Measurements from ENCODE around the gene SPATA25.

The SPATA25 gene

GRCh38 chr20:45927071-45927878, 39.9 kb upstream of the SPATA25 start:
- in situ Hi-C loops (cut with HindIII; ENCODE audit: low pct_ligation_motif_present, low sequenced_read_pairs): no loop called here
- Histone ChIP-seq H3K27me3 (replicated peaks) (no peaks in the 10 kb centered on the region), H3K27ac (no peak overlapping the region), H3K36me3 (replicated peaks) (no peaks in the 10 kb centered on the region), H3K4me3 (ENCODE audit: low read depth, low read length) (no peak overlapping the region)
- no peak for DNase-seq
- TF ChIP-seq, protein P1, sequence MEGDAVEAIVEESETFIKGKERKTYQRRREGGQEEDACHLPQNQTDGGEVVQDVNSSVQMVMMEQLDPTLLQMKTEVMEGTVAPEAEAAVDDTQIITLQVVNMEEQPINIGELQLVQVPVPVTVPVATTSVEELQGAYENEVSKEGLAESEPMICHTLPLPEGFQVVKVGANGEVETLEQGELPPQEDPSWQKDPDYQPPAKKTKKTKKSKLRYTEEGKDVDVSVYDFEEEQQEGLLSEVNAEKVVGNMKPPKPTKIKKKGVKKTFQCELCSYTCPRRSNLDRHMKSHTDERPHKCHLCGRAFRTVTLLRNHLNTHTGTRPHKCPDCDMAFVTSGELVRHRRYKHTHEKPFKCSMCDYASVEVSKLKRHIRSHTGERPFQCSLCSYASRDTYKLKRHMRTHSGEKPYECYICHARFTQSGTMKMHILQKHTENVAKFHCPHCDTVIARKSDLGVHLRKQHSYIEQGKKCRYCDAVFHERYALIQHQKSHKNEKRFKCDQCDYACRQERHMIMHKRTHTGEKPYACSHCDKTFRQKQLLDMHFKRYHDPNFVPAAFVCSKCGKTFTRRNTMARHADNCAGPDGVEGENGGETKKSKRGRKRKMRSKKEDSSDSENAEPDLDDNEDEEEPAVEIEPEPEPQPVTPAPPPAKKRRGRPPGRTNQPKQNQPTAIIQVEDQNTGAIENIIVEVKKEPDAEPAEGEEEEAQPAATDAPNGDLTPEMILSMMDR (IDR thresholded peaks at IDR 0.05; ENCODE audit: low read depth, low read length, missing control alignments): no peak

- DNase-seq: no peak
- H3K4me3 ChIP-seq (ENCODE audit: low read depth, low read length): no peak overlapping the region
- no peak overlapping the region for H3K27ac ChIP-seq
- H3K36me3 ChIP-seq (replicated peaks): no peaks in the 10 kb centered on the region
- H3K27me3 ChIP-seq (replicated peaks): no peaks in the 10 kb centered on the region
- in situ Hi-C loops (cut with HindIII; ENCODE audit: low pct_ligation_motif_present, low sequenced_read_pairs): no loop called here
- TF ChIP-seq, protein P1 (IDR thresholded peaks at IDR 0.05; ENCODE audit: low read depth, low read length, missing control alignments): no peak
These were observed 39.3 kb upstream of the SPATA25 start for GRCh38 chr20:45926731-45927070.

- Histone ChIP-seq H3K27me3 (replicated peaks) (no peaks in the 10 kb centered on the region), H3K27ac (no peak overlapping the region), H3K4me3 (ENCODE audit: low read depth, low read length) (no peak overlapping the region), H3K36me3 (replicated peaks) (no peaks in the 10 kb centered on the region)
- in situ Hi-C loops (cut with HindIII; ENCODE audit: low pct_ligation_motif_present, low sequenced_read_pairs): no loop called here
- TF ChIP-seq, protein P1 (IDR thresholded peaks at IDR 0.05; ENCODE audit: low read depth, low read length, missing control alignments): no peak
- DNase-seq: no peak
These were observed 38.5 kb upstream of the SPATA25 start for GRCh38 chr20:45925821-45926506.

- in situ Hi-C loops (cut with HindIII; ENCODE audit: low pct_ligation_motif_present, low sequenced_read_pairs): no loop called here
These were observed 37.2 kb upstream of the SPATA25 start for GRCh38 chr20:45924391-45925261.

More at GRCh38 chr20:45924391-45925261, 37.2 kb upstream of the SPATA25 start:
- TF ChIP-seq, protein P1 (IDR thresholded peaks at IDR 0.05; ENCODE audit: low read depth, low read length, missing control alignments): no peak
- peak; percentile 42 for DNase-seq
- Histone ChIP-seq H3K27me3 (replicated peaks) (no peaks in the 10 kb centered on the region), H3K36me3 (replicated peaks) (no peaks in the 10 kb centered on the region), H3K27ac (no peak overlapping the region), H3K4me3 (ENCODE audit: low read depth, low read length) (no peak overlapping the region)

Data from brain microvascular endothelial cell (primary cell).